T-helper 1 cell treated with Interleukin-12 subunit alpha and Interleukin-12 subunit beta and Interleukin-4 antibody, amounts not matched to agents 30 μg/mL and 1 μg/mL, for 36 hours (primary cell): ENCODE measurements around the gene SOX30.

Experiments used
- H3K27ac Mint-ChIP-seq: one replicate; pipeline ENCODE4 v1.8.0; 2021; ENCODE audit warnings: mild to moderate bottlenecking, mixed read lengths
- H3K27me3 Mint-ChIP-seq: one replicate; pipeline ENCODE4 v1.8.0; 2021; ENCODE audit warnings: low read depth, mixed read lengths
- H3K36me3 Mint-ChIP-seq: one replicate; pipeline ENCODE4 v1.8.0; 2021; ENCODE audit warnings: low read depth, mixed read lengths
- H3K4me1 Mint-ChIP-seq: one replicate; pipeline ENCODE4 v1.8.0; 2021; ENCODE audit warnings: low read depth, mixed read lengths
- H3K4me3 Mint-ChIP-seq: one replicate; pipeline ENCODE4 v1.8.0; 2021; ENCODE audit warnings: mild to moderate bottlenecking, moderate library complexity, mixed read lengths
- H3K9me3 Mint-ChIP-seq: one replicate; pipeline ENCODE4 v1.8.0; 2021; ENCODE audit warnings: mixed read lengths

The SOX30 gene

DNA sequence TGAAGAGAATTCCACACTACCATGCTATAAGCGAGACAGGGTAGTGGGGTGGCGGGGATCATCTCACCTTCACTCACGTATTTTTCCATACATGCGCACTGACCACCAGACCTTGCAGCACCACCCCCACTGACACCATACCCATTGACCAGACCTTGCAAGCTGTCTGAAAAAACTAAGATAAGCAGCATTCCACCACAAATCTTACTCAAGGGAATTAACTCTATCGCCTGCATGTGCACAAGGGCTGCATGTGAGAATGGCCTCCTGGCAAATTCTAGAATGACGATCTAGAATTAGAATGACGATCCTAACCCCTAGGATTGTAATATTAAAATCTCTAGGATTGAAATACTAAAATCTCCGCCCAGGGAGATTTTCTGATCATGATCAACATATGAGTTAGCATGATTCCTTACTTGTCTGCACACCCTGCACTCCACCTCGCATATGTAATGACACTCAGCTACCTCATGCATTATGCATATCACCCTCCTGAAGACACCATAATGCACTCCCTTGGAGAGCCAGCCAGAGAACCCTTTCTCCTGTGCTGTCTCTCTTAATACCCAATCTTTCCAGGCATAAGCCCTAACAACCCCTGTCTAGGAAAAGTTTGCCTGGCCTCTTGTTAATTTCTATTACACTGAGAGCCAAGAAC, 11.7 kb downstream of the SOX30 start:
- Mint-ChIP-seq H3K4me1 (peaks cover 6% of the 10 kb centered on the region), H3K27me3 (no peaks in the 10 kb centered on the region), H3K27ac (no peak overlapping the region), H3K9me3 (no peaks in the 10 kb centered on the region), H3K36me3 (peaks cover 2% of the 10 kb centered on the region), H3K4me3 (no peak overlapping the region)

DNA sequence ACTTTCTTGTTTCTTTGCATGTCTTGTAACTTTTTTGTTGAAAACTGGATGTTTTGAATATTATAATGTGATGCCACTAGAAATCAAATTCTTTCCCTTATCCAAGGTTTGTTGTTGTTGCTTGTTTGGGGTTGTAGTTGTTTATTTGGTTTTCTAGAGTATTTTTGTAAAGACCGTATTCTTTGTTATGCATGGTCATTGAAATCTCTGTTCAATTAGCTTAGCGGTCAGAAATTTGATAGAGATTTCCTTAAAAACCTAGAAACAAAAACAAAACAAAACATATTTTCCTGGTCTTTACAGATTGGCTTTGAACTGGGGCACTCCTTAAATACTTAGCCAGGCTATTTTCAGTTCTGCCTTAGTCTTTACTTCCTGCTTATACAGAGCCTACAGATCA, 21.9 kb downstream of the SOX30 start:
- Mint-ChIP-seq H3K27me3 (no peaks in the 10 kb centered on the region), H3K27ac (no peak overlapping the region), H3K4me3 (no peak overlapping the region), H3K36me3 (peaks cover 7% of the 10 kb centered on the region), H3K9me3 (peaks cover 6% of the 10 kb centered on the region), H3K4me1 (peaks cover 2% of the 10 kb centered on the region)

DNA sequence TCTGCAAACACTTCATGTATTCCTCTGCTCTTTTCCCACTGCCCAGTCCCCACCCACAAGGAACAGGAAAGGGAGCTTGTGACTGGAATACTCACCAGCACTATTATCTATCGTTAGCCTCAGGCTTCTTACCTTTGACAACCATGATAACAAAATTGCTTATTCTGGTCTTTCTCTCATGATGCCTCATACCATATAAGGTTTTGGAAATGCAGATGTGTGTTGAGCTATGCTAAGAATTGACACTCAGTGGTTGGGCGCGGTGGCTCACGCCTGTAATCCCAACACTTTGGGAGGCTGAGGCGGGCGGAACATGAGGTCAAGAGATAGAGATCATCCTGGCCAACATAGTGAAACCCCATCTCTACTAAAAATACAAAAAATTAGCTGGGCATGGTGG, 25.4 kb downstream of the SOX30 start:
- Mint-ChIP-seq H3K27ac (no peak overlapping the region), H3K4me1 (peaks cover 10% of the 10 kb centered on the region), H3K27me3 (no peaks in the 10 kb centered on the region), H3K36me3 (peaks cover 23% of the 10 kb centered on the region), H3K4me3 (no peak overlapping the region), H3K9me3 (peaks cover 22% of the 10 kb centered on the region)

DNA sequence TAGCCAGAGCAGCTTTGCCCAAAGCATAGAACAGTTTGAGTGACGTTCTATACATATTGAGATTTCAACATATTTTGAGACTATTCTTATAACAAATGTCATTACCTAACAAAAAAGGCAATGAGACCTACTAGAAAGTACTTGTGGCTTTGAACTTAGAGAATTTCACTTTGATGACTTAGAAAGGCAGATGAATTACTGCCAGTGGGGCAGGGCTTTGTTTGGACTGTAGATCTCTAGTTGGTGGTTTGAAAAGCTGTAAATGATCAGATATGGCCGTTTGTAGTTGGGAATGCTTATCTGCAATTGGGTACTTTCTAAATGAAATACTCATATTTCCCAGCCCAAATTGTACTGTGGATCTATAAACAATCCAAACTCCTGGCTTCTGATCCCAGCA, 28.1 kb downstream of the SOX30 start:
- H3K36me3 Mint-ChIP-seq: peaks cover 23% of the 10 kb centered on the region
- no peak overlapping the region for H3K4me3 Mint-ChIP-seq
- H3K27ac Mint-ChIP-seq: no peak overlapping the region
- H3K9me3 Mint-ChIP-seq: peaks cover 23% of the 10 kb centered on the region
- H3K4me1 Mint-ChIP-seq: peaks cover 10% of the 10 kb centered on the region
- no peaks in the 10 kb centered on the region for H3K27me3 Mint-ChIP-seq

DNA sequence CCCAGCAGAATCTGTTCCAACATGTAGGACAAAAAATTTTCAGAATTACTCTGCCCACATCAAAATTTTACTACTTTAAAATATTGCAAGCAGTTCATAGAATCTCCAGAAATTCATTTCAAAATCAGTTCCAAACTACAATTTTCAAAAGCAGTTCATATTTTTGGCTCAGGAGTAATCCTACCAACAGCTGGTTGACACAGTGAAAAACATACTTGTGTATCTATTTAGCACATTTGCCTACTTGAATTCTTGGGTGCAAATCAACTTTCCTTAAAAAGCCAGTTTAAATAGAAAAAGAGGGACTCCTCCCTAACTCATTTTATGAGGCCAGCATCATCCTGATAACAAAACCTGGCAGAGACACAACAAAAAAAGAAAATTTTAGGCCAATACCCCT, 31.5 kb downstream of the SOX30 start:
- no peak overlapping the region for H3K27ac Mint-ChIP-seq
- H3K4me1 Mint-ChIP-seq: peaks cover 13% of the 10 kb centered on the region
- no peaks in the 10 kb centered on the region for H3K27me3 Mint-ChIP-seq
- peaks cover 29% of the 10 kb centered on the region for H3K36me3 Mint-ChIP-seq
- peaks cover 30% of the 10 kb centered on the region for H3K9me3 Mint-ChIP-seq
- H3K4me3 Mint-ChIP-seq: no peak overlapping the region

DNA sequence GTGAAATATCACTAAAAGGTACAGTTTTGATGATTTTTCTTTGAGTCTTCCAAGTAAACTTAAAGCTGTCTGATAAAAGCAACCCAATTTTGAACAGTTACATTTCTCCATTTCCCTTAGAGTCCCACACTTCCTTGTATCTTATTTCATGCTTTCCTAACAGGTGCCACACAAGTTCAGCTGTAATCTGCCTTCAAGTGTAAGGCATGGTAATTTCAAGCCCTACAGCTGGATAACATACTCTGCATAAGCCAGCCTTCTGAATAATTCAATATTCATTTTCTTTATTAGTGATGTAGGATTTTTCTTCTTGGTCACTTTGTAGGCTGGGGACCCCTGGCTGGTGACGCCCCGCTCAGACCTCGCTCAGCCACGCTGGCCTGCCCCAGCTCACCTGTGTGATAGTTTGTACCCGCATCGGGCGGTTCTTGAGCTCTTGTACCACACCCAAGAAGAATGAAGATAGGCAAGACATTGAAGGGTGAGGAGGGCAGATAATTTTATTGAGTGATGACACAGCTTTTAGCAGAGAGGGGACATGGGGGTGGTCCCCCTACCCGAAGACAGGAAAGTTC, 34.0 kb downstream of the SOX30 start:
- Mint-ChIP-seq H3K9me3 (peaks cover 27% of the 10 kb centered on the region), H3K4me1 (peaks cover 17% of the 10 kb centered on the region), H3K4me3 (no peak overlapping the region), H3K36me3 (peaks cover 27% of the 10 kb centered on the region), H3K27ac (no peak overlapping the region), H3K27me3 (no peaks in the 10 kb centered on the region)

DNA sequence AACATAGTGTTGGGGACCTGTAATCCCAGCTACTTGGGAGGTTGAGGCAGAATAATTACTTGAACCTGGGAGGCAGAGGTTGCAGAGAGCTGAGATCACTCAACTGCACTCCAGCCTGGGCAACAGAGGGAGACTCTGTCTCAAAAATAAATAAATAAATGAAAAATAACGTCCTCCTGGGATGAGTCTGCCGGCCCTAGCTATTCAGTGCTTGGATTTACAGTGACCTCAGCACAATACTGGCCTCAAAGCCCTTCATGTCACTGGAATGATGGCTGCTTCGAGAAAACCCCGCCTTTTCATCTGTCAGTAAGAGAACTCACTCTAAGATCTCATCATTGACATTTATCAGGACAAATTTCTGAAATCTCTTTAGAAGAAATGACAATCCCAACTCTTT, 35.5 kb downstream of the SOX30 start:
- Mint-ChIP-seq H3K27ac (no peak overlapping the region), H3K27me3 (no peaks in the 10 kb centered on the region)

DNA sequence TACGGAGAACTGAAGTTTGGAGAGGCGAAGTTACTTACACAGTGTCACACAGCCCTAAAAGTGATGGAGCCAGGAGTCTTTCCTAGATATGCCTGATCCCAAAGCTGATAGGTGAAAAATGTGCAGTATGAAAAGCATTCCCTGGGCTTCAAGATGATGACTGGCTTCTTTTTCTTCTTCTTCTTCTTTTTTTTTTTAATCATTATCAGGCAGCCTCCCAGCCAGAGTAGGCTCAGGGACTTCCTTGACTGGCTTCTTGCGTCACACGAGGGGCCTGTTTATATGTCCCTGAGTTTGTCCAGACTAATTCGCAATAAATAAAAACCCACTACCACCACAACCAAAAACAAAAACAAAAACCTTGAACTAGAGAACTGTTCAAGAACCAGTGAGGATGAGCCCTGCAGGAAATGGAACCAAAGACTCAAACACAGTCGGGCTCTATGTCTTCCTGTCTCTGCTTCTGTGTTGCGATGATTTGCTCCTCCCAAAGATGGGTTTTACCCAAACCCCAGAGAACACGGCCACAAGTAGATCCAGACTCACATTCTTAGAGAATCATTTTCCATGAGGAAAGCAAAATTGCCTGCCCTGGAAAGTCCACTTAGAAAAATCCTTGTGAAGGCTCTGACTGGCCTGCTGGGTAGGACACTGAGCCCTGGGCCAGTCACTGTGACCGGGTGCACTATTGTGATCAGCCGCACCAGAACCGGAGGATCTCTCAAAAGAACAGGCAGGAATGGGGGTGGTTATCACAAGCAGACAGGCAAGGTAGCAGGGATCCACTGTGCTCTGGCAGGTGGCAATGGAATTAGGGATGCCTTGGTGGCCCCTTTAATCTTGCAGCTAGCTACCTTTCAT, 38.6 kb downstream of the SOX30 start:
- peak overlapping the region; percentile 80 for H3K4me3 Mint-ChIP-seq
- H3K27me3 Mint-ChIP-seq: no peaks in the 10 kb centered on the region
- H3K9me3 Mint-ChIP-seq: peaks cover 6% of the 10 kb centered on the region
- peaks cover 51% of the 10 kb centered on the region for H3K4me1 Mint-ChIP-seq
- H3K27ac Mint-ChIP-seq: peak overlapping the region; percentile 91
- H3K36me3 Mint-ChIP-seq: peaks cover 17% of the 10 kb centered on the region

More for the DNA sequence above, 35.5 kb downstream of the SOX30 start:
- Mint-ChIP-seq H3K9me3 (peaks cover 13% of the 10 kb centered on the region), H3K4me1 (peaks cover 31% of the 10 kb centered on the region), H3K36me3 (peaks cover 19% of the 10 kb centered on the region), H3K4me3 (no peak overlapping the region)

DNA sequence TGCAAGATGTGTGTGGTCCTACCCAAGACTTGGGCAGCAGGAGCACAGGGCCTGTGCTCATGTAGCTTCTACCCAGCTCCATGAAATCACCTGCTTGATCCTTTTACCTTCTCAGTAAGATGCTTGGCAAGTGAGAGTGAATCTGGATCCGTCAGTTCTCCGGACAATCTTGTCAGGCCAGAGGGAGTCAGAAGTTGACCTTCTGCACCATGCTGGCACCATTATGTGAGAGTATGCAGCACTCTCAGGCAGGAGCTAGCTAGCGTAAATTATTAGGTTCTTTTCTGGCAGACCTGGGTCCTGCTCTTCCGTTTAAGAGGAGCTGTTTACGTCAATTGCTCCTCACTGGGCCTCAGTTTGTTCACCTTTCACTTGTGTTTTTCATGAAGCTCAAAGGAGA, 39.7 kb downstream of the SOX30 start:
- Mint-ChIP-seq H3K27me3 (no peaks in the 10 kb centered on the region), H3K4me1 (peaks cover 55% of the 10 kb centered on the region), H3K9me3 (no peaks in the 10 kb centered on the region), H3K27ac (peak overlapping the region; percentile 91), H3K36me3 (peaks cover 11% of the 10 kb centered on the region), H3K4me3 (peak overlapping the region; percentile 80)

DNA sequence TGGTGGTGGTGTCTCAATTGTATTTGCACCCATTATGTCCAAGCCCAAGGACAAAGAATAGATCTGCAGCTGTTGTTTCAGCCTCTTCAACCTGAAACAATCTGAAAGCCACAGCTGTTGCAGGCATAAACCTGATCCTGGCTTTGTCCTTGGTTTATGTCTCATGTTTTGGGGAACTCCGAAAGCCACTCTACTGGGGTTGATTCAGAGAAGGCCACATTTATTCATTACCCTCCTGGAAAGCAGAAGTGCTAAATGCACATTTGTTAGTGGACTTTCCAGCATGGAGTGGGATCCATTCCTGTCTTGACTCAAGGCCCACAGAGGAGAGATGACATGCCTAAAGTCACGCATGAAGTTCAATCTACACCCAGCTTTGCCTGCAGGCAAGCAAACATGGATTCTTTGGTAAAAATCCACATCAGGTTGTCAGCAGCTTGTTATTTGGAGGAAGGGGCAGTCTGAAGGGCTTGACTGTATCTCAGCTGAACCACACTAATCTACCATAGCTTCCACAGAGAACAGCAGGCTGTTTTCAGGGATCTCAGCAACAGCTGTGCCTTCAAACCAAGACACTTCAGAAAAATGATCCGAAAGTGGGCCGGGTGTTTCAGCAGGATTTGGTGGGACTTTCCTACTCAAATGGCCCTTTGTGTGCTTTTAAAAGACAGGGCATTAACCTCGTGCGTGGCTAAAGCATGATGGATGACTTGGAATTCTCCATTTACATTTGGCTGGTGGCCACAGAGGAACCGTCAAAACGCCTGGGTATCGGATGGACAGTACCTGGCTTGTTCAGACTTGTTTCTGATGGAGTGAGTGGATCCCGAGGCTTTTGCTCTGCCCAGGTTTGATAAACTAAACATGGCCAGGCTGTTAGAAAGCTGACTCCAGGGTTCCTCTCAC, 40.4 kb downstream of the SOX30 start:
- no peaks in the 10 kb centered on the region for H3K27me3 Mint-ChIP-seq
- H3K4me1 Mint-ChIP-seq: peaks cover 59% of the 10 kb centered on the region
- H3K4me3 Mint-ChIP-seq: peak overlapping the region; percentile 8
- peaks cover 11% of the 10 kb centered on the region for H3K36me3 Mint-ChIP-seq
- H3K27ac Mint-ChIP-seq: peak overlapping the region; percentile 7
- no peaks in the 10 kb centered on the region for H3K9me3 Mint-ChIP-seq

DNA sequence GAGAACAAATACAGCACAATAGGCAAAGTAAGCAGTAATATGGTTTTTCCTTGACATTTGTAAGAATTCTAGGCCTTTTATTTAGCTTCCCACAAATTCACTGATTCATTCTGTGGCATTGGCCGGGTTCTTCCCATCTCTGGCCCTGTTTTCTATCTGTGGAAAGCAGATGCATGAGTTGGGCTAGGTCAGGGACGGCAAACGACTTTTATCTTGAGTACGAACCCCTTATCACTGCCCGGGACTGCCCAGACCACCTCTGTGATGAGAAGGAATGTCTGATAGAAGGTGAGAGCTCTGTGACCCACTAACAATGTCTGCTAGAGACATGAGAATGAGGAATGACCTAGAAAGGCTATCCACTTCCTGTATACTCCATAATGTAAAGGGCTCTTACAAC, 41.2 kb downstream of the SOX30 start:
- Mint-ChIP-seq H3K36me3 (peaks cover 11% of the 10 kb centered on the region), H3K9me3 (no peaks in the 10 kb centered on the region), H3K27ac (peak overlapping the region; percentile 7), H3K4me3 (no peak overlapping the region), H3K4me1 (peaks cover 62% of the 10 kb centered on the region), H3K27me3 (no peaks in the 10 kb centered on the region)

DNA sequence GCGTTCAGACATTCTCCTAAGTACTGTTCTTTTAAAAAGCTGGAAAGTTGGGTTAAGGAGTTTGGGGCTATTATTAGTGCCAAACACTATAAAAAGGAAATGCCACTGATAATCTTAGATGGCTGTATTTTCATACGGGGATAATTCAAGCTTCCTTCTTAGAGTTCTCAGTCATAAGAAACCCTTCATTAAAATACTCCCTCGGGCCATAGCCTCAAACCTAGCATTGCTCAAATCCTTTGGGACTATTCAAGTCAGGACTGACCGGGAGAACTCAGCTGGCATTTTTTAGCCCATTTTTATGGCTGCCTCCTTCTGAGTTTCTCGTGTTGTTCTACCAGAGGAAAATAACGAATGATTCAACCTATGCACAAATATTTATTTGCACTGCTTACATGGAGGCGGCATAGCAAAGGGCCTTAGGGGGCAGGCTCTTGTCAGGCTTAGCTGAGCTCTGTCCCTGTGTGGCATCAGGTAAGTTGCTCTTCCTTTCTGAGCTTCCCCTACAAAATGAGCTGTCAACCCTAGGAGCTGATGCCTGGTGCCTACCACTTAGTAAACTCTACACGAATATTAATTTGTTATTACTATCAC, 43.2 kb downstream of the SOX30 start:
- Mint-ChIP-seq H3K9me3 (no peaks in the 10 kb centered on the region), H3K4me3 (no peak overlapping the region)

DNA sequence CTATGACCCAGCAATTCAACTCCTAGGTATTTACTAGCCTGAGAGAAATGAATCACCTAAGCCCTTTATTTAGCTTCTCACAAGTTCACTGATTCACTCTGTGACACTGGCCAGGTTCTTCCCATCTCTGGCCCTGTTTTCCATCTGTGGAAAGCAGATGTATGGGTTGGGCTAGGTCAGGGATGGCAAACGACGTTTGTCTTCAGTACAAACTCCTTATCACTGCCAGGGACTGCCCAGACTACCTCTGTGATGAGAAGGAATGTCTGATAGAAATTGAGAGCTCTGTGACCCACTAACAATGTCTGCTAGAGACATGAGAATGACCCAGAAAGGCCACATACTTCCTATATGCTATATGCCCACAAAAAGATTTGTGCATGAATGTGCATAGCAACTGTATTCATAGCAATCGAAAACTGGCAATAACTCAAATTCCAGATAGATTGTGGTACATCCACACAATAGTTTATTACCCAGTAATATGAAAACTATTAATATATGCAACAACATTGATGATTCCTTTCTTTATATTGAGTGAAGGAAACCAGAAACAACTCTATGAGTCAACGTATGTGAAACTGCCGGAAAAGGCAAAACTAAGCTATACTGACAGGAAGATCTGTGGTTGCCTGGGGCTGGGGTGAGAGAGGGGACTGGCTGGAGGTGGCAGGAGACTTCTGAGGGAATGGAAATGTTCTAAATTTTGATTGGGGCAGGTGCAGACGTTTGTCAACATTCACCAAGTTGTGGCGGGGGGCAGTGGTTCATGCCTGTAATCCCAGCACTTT, 44.7 kb downstream of the SOX30 start:
- H3K4me3 Mint-ChIP-seq: peak overlapping the region; percentile 59
- H3K4me1 Mint-ChIP-seq: peaks cover 67% of the 10 kb centered on the region
- no peaks in the 10 kb centered on the region for H3K27me3 Mint-ChIP-seq
- H3K9me3 Mint-ChIP-seq: no peaks in the 10 kb centered on the region
- peaks cover 7% of the 10 kb centered on the region for H3K36me3 Mint-ChIP-seq
- H3K27ac Mint-ChIP-seq: peak overlapping the region; percentile 86

More for the DNA sequence above, 43.2 kb downstream of the SOX30 start:
- Mint-ChIP-seq H3K36me3 (peaks cover 10% of the 10 kb centered on the region), H3K4me1 (peaks cover 65% of the 10 kb centered on the region), H3K27me3 (no peaks in the 10 kb centered on the region), H3K27ac (peak overlapping the region; percentile 55)
